ENCODE results near the gene AAR2. TPM values are rescaled to one million over a fixed set of nuclear protein-coding genes. Genes with fewer than 3 reads are reported as not detected.

AAR2 gene
- total and polyA plus RNA-seq, 9 donors: 20.5 to 28.9 (median 27.1) TPM

DNA sequence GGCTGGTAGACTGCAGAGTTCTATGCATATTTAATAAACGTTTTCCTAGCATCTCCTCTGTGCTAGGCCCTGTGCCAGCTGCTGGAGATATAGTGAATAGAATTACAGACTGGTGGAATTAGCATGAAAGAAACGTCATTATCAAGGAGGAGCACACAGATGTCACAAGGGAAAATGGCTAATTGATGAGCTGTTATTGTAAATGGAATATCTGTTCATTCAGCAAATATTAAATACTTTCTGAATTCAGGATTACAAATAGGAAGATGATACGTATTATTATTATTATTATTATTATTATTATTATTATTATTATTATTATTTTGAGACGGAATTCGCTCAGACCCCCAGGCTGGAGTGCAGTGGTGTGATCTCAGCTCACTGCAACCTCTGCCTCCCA is 1.2 kb downstream of the AAR2 start:
- Histone ChIP-seq H3K4me3 (ENCODE audit: low read length) (peak overlapping the region; percentile 82), H3K4me1 (ENCODE audit: control insufficient read depth, insufficient read depth, low read length) (peaks cover 13% of the 10 kb centered on the region), H3K27ac (ENCODE audit: low read length) (no peak overlapping the region), H3K27me3 (ENCODE audit: control insufficient read depth, insufficient read depth, low read length) (no peaks in the 10 kb centered on the region), H3K36me3 (ENCODE audit: control insufficient read depth, insufficient read depth, low read length) (peaks cover 26% of the 10 kb centered on the region), H3K9me3 (replicated peaks; ENCODE audit: control insufficient read depth, low read depth, low read length) (no peaks in the 10 kb centered on the region)
- no CpG with 5 or more reads among the region's 5 CpGs for WGBS (ENCODE audit: insufficient coverage)
- DNase-seq: no peak

DNA sequence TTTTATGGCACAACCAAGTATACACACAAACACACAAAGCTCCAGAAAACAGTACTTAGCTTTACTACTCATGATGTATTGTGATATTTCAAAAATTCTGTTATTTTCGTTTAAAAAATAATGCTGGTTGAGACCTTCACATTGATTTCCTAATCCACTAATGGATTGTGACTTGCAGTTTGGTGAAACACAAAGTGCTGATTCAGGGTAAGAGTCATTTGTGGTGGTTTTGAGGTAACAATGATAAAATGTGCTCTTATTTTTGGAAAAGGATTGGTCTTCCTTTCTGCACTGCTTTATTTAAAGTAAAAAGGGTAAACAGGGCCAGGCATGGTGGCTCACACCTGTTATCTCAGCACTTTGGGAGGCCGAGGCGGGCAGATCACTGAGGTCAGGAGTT is 1.9 kb downstream of the AAR2 start:
- Histone ChIP-seq H3K27me3 (ENCODE audit: control insufficient read depth, insufficient read depth, low read length) (no peaks in the 10 kb centered on the region), H3K36me3 (ENCODE audit: control insufficient read depth, insufficient read depth, low read length) (peaks cover 29% of the 10 kb centered on the region), H3K4me1 (ENCODE audit: control insufficient read depth, insufficient read depth, low read length) (peaks cover 13% of the 10 kb centered on the region), H3K4me3 (ENCODE audit: low read length) (no peak overlapping the region), H3K27ac (ENCODE audit: low read length) (no peak overlapping the region), H3K9me3 (replicated peaks; ENCODE audit: control insufficient read depth, low read depth, low read length) (no peaks in the 10 kb centered on the region)
- DNase-seq: no peak
- WGBS (ENCODE audit: insufficient coverage): no CpG with 5 or more reads among the region's 3 CpGs

DNA sequence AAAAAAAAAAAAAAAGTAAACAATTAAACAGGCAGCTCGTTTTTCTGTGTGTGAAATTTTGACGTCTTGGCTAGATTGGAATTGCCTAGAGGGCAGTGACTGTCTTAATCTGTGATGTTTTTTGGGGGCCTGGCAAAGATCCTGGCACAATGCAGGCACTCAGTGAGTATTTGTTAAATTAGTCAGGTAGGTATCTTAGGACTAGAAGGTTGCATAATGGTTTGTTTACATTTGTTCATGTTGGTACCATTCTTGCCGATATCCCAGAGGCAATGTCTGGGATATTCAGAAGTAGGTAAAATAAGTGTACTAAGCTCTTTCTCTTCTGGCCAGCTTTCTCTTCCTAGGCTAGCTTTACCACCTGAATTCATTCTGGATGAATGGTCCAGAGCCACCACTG is 2.5 kb downstream of the AAR2 start:
- WGBS (ENCODE audit: insufficient coverage): no CpG with 5 or more reads among the region's 3 CpGs
- Histone ChIP-seq H3K27me3 (ENCODE audit: control insufficient read depth, insufficient read depth, low read length) (no peaks in the 10 kb centered on the region), H3K9me3 (replicated peaks; ENCODE audit: control insufficient read depth, low read depth, low read length) (no peaks in the 10 kb centered on the region), H3K27ac (ENCODE audit: low read length) (no peak overlapping the region), H3K36me3 (ENCODE audit: control insufficient read depth, insufficient read depth, low read length) (peaks cover 31% of the 10 kb centered on the region), H3K4me1 (ENCODE audit: control insufficient read depth, insufficient read depth, low read length) (peaks cover 13% of the 10 kb centered on the region), H3K4me3 (ENCODE audit: low read length) (no peak overlapping the region)
- DNase-seq: no peak

GRCh38 chr20:36240076-36240475 is 3.8 kb downstream of the AAR2 start:
- H3K27ac ChIP-seq (ENCODE audit: low read length): no peak overlapping the region
- no peak overlapping the region for H3K4me3 ChIP-seq (ENCODE audit: low read length)
- no peaks in the 10 kb centered on the region for H3K27me3 ChIP-seq (ENCODE audit: control insufficient read depth, insufficient read depth, low read length)
- H3K4me1 ChIP-seq (ENCODE audit: control insufficient read depth, insufficient read depth, low read length): peaks cover 11% of the 10 kb centered on the region
- H3K9me3 ChIP-seq (replicated peaks; ENCODE audit: control insufficient read depth, low read depth, low read length): no peaks in the 10 kb centered on the region
- 94% methylated on average over 10 of the region's 12 CpGs for whole genome bisulfite sequencing (ENCODE audit: insufficient coverage)
- no peak for DNase-seq
- peaks cover 44% of the 10 kb centered on the region for H3K36me3 ChIP-seq (ENCODE audit: control insufficient read depth, insufficient read depth, low read length)

GRCh38 chr20:36241678-36242077 is 5.4 kb downstream of the AAR2 start:
- Histone ChIP-seq H3K27me3 (ENCODE audit: control insufficient read depth, insufficient read depth, low read length) (no peaks in the 10 kb centered on the region), H3K4me1 (ENCODE audit: control insufficient read depth, insufficient read depth, low read length) (peaks cover 7% of the 10 kb centered on the region), H3K9me3 (replicated peaks; ENCODE audit: control insufficient read depth, low read depth, low read length) (no peaks in the 10 kb centered on the region), H3K27ac (ENCODE audit: low read length) (no peak overlapping the region), H3K4me3 (ENCODE audit: low read length) (no peak overlapping the region), H3K36me3 (ENCODE audit: control insufficient read depth, insufficient read depth, low read length) (peaks cover 59% of the 10 kb centered on the region)
- no CpG with 5 or more reads among the region's 4 CpGs for WGBS (ENCODE audit: insufficient coverage)
- no peak for DNase-seq

- no peaks in the 10 kb centered on the region for H3K27me3 ChIP-seq (ENCODE audit: control insufficient read depth, insufficient read depth, low read length)
- H3K36me3 ChIP-seq (ENCODE audit: control insufficient read depth, insufficient read depth, low read length): peaks cover 68% of the 10 kb centered on the region
- no peak overlapping the region for H3K27ac ChIP-seq (ENCODE audit: low read length)
- H3K4me1 ChIP-seq (ENCODE audit: control insufficient read depth, insufficient read depth, low read length): no peaks in the 10 kb centered on the region
- H3K9me3 ChIP-seq (replicated peaks; ENCODE audit: control insufficient read depth, low read depth, low read length): no peaks in the 10 kb centered on the region
- no peak for DNase-seq
- WGBS (ENCODE audit: insufficient coverage): 63% methylated on average over 1 of the region's 1 CpG
- no peak overlapping the region for H3K4me3 ChIP-seq (ENCODE audit: low read length)
Observed at GRCh38 chr20:36243726-36244125, 7.4 kb downstream of the AAR2 start.

DNA sequence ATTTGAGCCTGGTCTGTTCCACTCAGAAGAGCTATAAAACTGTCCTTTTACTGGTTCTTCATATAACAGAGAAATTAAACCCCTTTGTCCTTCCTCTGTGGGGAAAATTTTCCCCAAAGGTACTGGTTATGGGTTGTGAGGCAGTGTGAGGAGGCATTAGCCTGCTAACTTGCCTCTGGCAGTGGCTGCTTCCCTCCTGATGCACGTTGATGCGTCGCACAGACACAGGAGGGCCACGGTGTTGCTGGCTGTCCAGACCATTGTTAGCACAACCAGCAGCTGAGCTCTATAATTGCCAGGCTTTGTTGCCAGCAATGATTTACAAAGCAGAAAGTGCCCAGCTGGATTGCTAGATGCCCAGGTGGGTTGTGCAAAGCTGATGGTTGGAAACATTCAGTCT is 10.1 kb downstream of the AAR2 start:
- H3K36me3 ChIP-seq (ENCODE audit: control insufficient read depth, insufficient read depth, low read length): peaks cover 60% of the 10 kb centered on the region
- DNase-seq: no peak
- no peaks in the 10 kb centered on the region for H3K27me3 ChIP-seq (ENCODE audit: control insufficient read depth, insufficient read depth, low read length)
- no peaks in the 10 kb centered on the region for H3K9me3 ChIP-seq (replicated peaks; ENCODE audit: control insufficient read depth, low read depth, low read length)
- H3K4me1 ChIP-seq (ENCODE audit: control insufficient read depth, insufficient read depth, low read length): no peaks in the 10 kb centered on the region
- 79% methylated on average over 4 of the region's 4 CpGs for WGBS (ENCODE audit: insufficient coverage)
- no peak overlapping the region for H3K4me3 ChIP-seq (ENCODE audit: low read length)
- H3K27ac ChIP-seq (ENCODE audit: low read length): no peak overlapping the region

- Histone ChIP-seq H3K27me3 (ENCODE audit: control insufficient read depth, insufficient read depth, low read length) (no peaks in the 10 kb centered on the region), H3K9me3 (replicated peaks; ENCODE audit: control insufficient read depth, low read depth, low read length) (no peaks in the 10 kb centered on the region), H3K36me3 (ENCODE audit: control insufficient read depth, insufficient read depth, low read length) (peaks cover 54% of the 10 kb centered on the region), H3K4me3 (ENCODE audit: low read length) (no peak overlapping the region), H3K4me1 (ENCODE audit: control insufficient read depth, insufficient read depth, low read length) (no peaks in the 10 kb centered on the region), H3K27ac (ENCODE audit: low read length) (no peak overlapping the region)
- no peak for DNase-seq
- WGBS (ENCODE audit: insufficient coverage): 80% methylated on average over 1 of the region's 4 CpGs
Observed at GRCh38 chr20:36248836-36249235, 12.6 kb downstream of the AAR2 start.

DNA sequence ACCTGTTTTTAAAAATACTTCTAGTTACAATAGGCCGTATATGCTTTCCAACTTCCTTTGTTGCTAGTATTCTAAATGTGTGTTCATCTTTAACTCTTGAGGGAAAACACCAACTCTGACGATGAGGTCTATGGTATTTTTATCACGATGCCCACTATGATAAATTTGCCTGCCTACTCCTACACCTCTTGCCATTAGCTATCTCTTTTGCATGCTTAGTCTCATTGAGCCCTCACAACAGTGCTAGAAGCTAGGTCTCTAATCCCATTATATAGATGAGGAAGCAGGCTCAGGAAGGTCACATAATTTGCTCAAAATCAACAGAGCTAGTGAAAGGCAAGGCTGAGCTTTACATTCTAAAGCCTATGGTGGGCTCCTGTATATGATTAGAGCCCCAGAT is 13.2 kb downstream of the AAR2 start:
- WGBS (ENCODE audit: insufficient coverage): no CpG with 5 or more reads among the region's 3 CpGs
- H3K36me3 ChIP-seq (ENCODE audit: control insufficient read depth, insufficient read depth, low read length): peaks cover 48% of the 10 kb centered on the region
- DNase-seq: no peak
- H3K4me3 ChIP-seq (ENCODE audit: low read length): no peak overlapping the region
- no peaks in the 10 kb centered on the region for H3K27me3 ChIP-seq (ENCODE audit: control insufficient read depth, insufficient read depth, low read length)
- no peaks in the 10 kb centered on the region for H3K9me3 ChIP-seq (replicated peaks; ENCODE audit: control insufficient read depth, low read depth, low read length)
- no peaks in the 10 kb centered on the region for H3K4me1 ChIP-seq (ENCODE audit: control insufficient read depth, insufficient read depth, low read length)
- H3K27ac ChIP-seq (ENCODE audit: low read length): no peak overlapping the region

- H3K36me3 ChIP-seq (ENCODE audit: control insufficient read depth, insufficient read depth, low read length): peaks cover 42% of the 10 kb centered on the region
- H3K27ac ChIP-seq (ENCODE audit: low read length): no peak overlapping the region
- 90% methylated on average over 4 of the region's 5 CpGs for WGBS (ENCODE audit: insufficient coverage)
- no peaks in the 10 kb centered on the region for H3K27me3 ChIP-seq (ENCODE audit: control insufficient read depth, insufficient read depth, low read length)
- H3K4me3 ChIP-seq (ENCODE audit: low read length): no peak overlapping the region
- H3K9me3 ChIP-seq (replicated peaks; ENCODE audit: control insufficient read depth, low read depth, low read length): no peaks in the 10 kb centered on the region
- peaks cover 3% of the 10 kb centered on the region for H3K4me1 ChIP-seq (ENCODE audit: control insufficient read depth, insufficient read depth, low read length)
- DNase-seq: no peak
Observed at GRCh38 chr20:36251426-36251825, 15.1 kb downstream of the AAR2 start.

DNA sequence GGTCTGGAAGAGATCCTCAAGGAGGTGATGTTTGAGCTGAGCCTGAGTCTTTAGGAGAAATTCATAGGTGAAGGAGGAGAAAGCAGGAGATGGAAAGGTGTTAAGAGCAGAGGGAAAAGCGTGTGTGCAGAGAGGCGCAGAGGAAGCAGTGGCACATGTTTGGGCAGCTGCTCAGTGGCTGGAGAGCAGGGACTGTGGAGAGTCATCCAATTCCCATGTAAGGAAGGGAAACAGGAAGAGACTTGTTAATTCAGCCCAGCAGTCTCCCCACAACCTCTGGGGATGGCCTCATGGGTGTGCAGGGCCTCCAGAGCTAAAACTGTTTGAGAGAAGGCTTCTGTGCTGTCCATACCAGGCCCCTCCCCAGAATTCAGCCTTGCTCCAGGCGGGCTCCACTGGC is 16.2 kb downstream of the AAR2 start:
- H3K27me3 ChIP-seq (ENCODE audit: control insufficient read depth, insufficient read depth, low read length): no peaks in the 10 kb centered on the region
- 89% methylated on average over 2 of the region's 3 CpGs for WGBS (ENCODE audit: insufficient coverage)
- no peak overlapping the region for H3K27ac ChIP-seq (ENCODE audit: low read length)

More for the DNA sequence above, 16.2 kb downstream of the AAR2 start:
- no peak overlapping the region for H3K4me3 ChIP-seq (ENCODE audit: low read length)
- peaks cover 3% of the 10 kb centered on the region for H3K4me1 ChIP-seq (ENCODE audit: control insufficient read depth, insufficient read depth, low read length)
- DNase-seq: no peak
- H3K36me3 ChIP-seq (ENCODE audit: control insufficient read depth, insufficient read depth, low read length): peaks cover 46% of the 10 kb centered on the region
- no peaks in the 10 kb centered on the region for H3K9me3 ChIP-seq (replicated peaks; ENCODE audit: control insufficient read depth, low read depth, low read length)

All from muscle of leg (tissue), 11 donors.